OCI-LY3 (cell line): Measurements from ENCODE around the gene MPPED1.

Source experiments
- H2AFZ ChIP-seq: fragments of 200-600, 300-600 bp; shearing (Covaris generic); 2 replicates; pipeline ENCODE4 v1.6.0; 2014; ENCODE audit warnings: antibody characterized with exemption, low read depth, low read length
- H3K27ac ChIP-seq: fragments of 200-600, 300-600 bp; sonication (generic); 2 replicates; pipeline ENCODE4 v1.5.1; 2014; ENCODE audit warnings: mild to moderate bottlenecking, low read length, moderate library complexity, mixed read lengths
- H3K27me3 ChIP-seq: fragments of 200-600, 300-600 bp; sonication (generic); 2 replicates; pipeline ENCODE4 v1.6.1; 2014; ENCODE audit warnings: low read depth, low read length, mixed read lengths
- H3K36me3 ChIP-seq: fragments of 200-600, 300-600 bp; sonication (generic); replicated peaks from 2 replicates; pipeline ENCODE3; 2014; ENCODE audit warnings: low read depth, low read length, mixed read lengths
- H3K4me1 ChIP-seq: fragments of 300-600, 200-600 bp; sonication (generic); 2 replicates; pipeline ENCODE4 v1.6.1; 2014; ENCODE audit warnings: low read length, mixed read lengths
- H3K4me2 ChIP-seq: fragments of 200-600, 300-600 bp; sonication (generic); 2 replicates; pipeline ENCODE4 v1.6.1; 2014; ENCODE audit warnings: low read length, mixed read lengths
- H3K4me3 ChIP-seq: fragments of 300-600, 200-600 bp; sonication (generic); 2 replicates; pipeline ENCODE4 v1.5.1; 2014; ENCODE audit warnings: antibody characterized with exemption, mild to moderate bottlenecking, low read length, moderate library complexity
- H3K79me2 ChIP-seq: fragments of 300-600, 200-600 bp; shearing (Covaris generic); 2 replicates; pipeline ENCODE4 v1.6.1; 2014; ENCODE audit warnings: mild to moderate bottlenecking, low read length, mixed read lengths
- H3K9ac ChIP-seq: fragments of 300-600, 200-600 bp; shearing (Covaris generic); 2 replicates; pipeline ENCODE4 v1.6.0; 2014; ENCODE audit warnings: mild to moderate bottlenecking, low read length, moderate library complexity
- H3K9me3 ChIP-seq: fragments of 200-600, 300-600 bp; shearing (Covaris generic); 2 replicates; pipeline ENCODE4 v1.6.1; 2014; ENCODE audit warnings: low read length, mixed read lengths; ENCODE audit not compliant: insufficient read depth
- H4K20me1 ChIP-seq: fragments of 200-600, 300-600 bp; sonication (generic); 2 replicates; pipeline ENCODE4 v1.6.1; 2016; ENCODE audit warnings: low read length, mixed read lengths; ENCODE audit not compliant: insufficient read depth
- CTCF ChIP-seq: fragments of 200-600, 300-600 bp; sonication (generic); IDR thresholded peaks from 2 replicates; pipeline ENCODE4 v1.5.1; 2014; ENCODE audit warnings: antibody characterized with exemption, low read length, low read depth
- EZH2phosphoT487 ChIP-seq: fragments of 200-600 bp; shearing (Covaris generic); IDR thresholded peaks from 2 replicates; pipeline ENCODE4 v1.6.1; 2018; ENCODE audit warnings: antibody characterized with exemption, mixed run types, low read depth

MPPED1 gene

GRCh38 chr22:43443152-43443471, 31.3 kb downstream of the MPPED1 start:
- TF ChIP-seq EZH2phosphoT487, result no peak
- TF ChIP-seq CTCF, result no peak
- no peaks in the 10 kb centered on the region for H3K36me3 ChIP-seq
- H2AFZ ChIP-seq, result no peak overlapping the region
- peaks cover 13% of the 10 kb centered on the region for H3K4me1 ChIP-seq
- no peak overlapping the region for H3K9ac ChIP-seq
- H3K9me3 ChIP-seq, result no peaks in the 10 kb centered on the region
- H3K4me2 ChIP-seq, result no peak overlapping the region
- H3K27me3 ChIP-seq, result peaks cover 13% of the 10 kb centered on the region
- H3K27ac ChIP-seq, result no peak overlapping the region
- H3K79me2 ChIP-seq, result no peaks in the 10 kb centered on the region
- no peaks in the 10 kb centered on the region for H4K20me1 ChIP-seq
- no peak overlapping the region for H3K4me3 ChIP-seq

GRCh38 chr22:43446037-43446803, 34.4 kb downstream of the MPPED1 start:
- Histone ChIP-seq H3K27ac (no peak overlapping the region), H3K4me2 (peak overlapping the region; percentile 11), H3K4me1 (peaks cover 26% of the 10 kb centered on the region), H3K9me3 (no peaks in the 10 kb centered on the region), H3K36me3 (no peaks in the 10 kb centered on the region), H3K79me2 (no peaks in the 10 kb centered on the region), H3K27me3 (peaks cover 7% of the 10 kb centered on the region), H3K4me3 (no peak overlapping the region), H3K9ac (no peak overlapping the region), H2AFZ (no peak overlapping the region), H4K20me1 (no peaks in the 10 kb centered on the region)
- TF ChIP-seq EZH2phosphoT487 (no peak), CTCF (no peak)

GRCh38 chr22:43446916-43447315, 35.1 kb downstream of the MPPED1 start:
- no peak overlapping the region for H3K4me3 ChIP-seq
- no peak for TF ChIP-seq EZH2phosphoT487
- no peaks in the 10 kb centered on the region for H3K36me3 ChIP-seq
- H2AFZ ChIP-seq, result no peak overlapping the region
- H3K4me1 ChIP-seq, result peaks cover 26% of the 10 kb centered on the region
- no peak overlapping the region for H3K27ac ChIP-seq
- no peaks in the 10 kb centered on the region for H4K20me1 ChIP-seq
- peaks cover 5% of the 10 kb centered on the region; the same call in 1 of the 2 replicates for H3K27me3 ChIP-seq
- peak overlapping the region; percentile 11 for H3K4me2 ChIP-seq
- H3K9ac ChIP-seq, result no peak overlapping the region
- no peaks in the 10 kb centered on the region for H3K9me3 ChIP-seq
- H3K79me2 ChIP-seq, result no peaks in the 10 kb centered on the region

GRCh38 chr22:43447380-43447779, 35.6 kb downstream of the MPPED1 start:
- Histone ChIP-seq H3K4me2 (peak overlapping the region; percentile 11), H3K27ac (no peak overlapping the region), H3K4me3 (no peak overlapping the region), H3K79me2 (no peaks in the 10 kb centered on the region), H3K4me1 (peaks cover 26% of the 10 kb centered on the region), H3K36me3 (no peaks in the 10 kb centered on the region), H3K9ac (no peak overlapping the region), H2AFZ (no peak overlapping the region), H4K20me1 (no peaks in the 10 kb centered on the region), H3K27me3 (peaks cover 5% of the 10 kb centered on the region; the same call in 1 of the 2 replicates), H3K9me3 (no peaks in the 10 kb centered on the region)
- TF ChIP-seq CTCF (no peak), EZH2phosphoT487 (no peak)
